Measurements from ENCODE around the gene PTP4A1. TPM values are rescaled to one million over a fixed set of nuclear protein-coding genes. Genes with fewer than 3 reads are reported as not detected.

The PTP4A1 gene
- total RNA-seq, 4 donors from 2014 or later: 19.0 to 35.3 (median 25.8) TPM

DNA sequence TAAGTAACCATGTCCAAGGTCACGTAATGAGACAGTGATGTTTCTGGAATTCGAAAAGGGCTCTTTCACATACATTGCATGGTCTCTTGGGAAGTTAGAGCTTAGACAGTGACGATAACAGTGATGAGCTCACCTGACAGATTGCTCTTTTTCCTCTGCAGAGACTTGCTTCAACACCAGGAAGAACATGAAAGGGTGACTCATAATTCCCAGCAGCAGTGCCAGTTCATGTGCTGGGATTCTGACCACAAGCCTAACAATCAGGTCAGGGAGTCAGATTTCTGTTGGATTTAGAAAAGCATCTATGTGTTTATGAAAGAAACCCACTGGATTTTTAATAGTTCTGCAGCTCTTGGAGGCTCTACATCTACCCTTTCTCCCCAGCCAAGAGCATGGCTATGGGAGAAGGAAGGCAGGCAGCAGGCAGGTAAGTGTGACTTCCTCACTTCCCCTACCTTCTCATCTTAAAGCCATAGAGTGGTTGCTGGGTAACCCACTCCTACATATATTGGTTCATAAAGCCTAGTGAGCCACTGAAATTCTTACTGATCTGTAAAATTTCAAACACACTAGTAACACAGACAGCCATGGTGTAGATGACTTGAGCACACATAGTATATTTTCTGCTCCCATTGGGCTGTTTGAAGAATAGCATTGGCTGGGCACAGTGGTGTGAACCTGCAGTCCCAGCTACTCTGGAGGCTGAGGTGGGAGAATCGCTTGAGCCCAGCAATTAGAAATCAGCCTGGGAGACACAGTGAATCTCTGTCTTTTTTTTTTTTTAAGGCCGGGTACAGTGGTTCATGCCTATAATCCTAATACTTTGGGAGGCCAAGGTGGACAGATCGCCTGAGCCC lies 44.4 kb upstream of the PTP4A1 start:
- no peak overlapping the region for H3K4me3 ChIP-seq
- peak; percentile 63 to 88 for DNase-seq
- peaks cover 0 to 3% of the 10 kb centered on the region in 2 donors for H3K4me1 ChIP-seq
- H3K36me3 ChIP-seq: no peaks in the 10 kb centered on the region
- TF ChIP-seq, protein P1, sequence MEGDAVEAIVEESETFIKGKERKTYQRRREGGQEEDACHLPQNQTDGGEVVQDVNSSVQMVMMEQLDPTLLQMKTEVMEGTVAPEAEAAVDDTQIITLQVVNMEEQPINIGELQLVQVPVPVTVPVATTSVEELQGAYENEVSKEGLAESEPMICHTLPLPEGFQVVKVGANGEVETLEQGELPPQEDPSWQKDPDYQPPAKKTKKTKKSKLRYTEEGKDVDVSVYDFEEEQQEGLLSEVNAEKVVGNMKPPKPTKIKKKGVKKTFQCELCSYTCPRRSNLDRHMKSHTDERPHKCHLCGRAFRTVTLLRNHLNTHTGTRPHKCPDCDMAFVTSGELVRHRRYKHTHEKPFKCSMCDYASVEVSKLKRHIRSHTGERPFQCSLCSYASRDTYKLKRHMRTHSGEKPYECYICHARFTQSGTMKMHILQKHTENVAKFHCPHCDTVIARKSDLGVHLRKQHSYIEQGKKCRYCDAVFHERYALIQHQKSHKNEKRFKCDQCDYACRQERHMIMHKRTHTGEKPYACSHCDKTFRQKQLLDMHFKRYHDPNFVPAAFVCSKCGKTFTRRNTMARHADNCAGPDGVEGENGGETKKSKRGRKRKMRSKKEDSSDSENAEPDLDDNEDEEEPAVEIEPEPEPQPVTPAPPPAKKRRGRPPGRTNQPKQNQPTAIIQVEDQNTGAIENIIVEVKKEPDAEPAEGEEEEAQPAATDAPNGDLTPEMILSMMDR (IDR thresholded peaks at IDR 0.05): no peak
- TF ChIP-seq POLR2A (IDR thresholded peaks at IDR 0.05): no peak
- no peaks in the 10 kb centered on the region for H3K9me3 ChIP-seq
- intact Hi-C loops (cut with DNase I; ENCODE audit: low total_unique reads): no loop called here
- peak overlapping the region in 1 of 2 donors; percentile 69 for H3K27ac ChIP-seq
- H3K27me3 ChIP-seq: no peaks in the 10 kb centered on the region

DNA sequence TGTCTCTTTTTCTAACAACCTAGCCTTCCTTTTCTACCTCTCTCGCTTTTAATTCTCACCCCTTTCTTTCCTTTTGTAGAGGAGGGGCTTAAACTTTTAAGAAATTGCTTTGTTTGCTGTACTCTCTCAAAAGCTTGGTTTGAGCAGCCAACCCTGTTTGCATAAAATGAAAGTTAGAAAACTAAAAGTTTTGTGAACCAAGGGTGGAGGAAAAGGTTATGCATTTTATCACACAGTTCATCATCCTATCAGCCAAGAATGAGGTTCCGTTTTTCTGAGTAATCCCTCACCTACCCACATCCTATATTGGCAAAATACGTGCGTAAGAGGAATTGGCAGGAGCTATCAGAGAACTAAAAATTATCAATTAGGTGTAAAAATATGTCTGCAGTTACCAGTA lies 42.8 kb upstream of the PTP4A1 start:
- no peak for DNase-seq
- no peaks in the 10 kb centered on the region for H3K9me3 ChIP-seq
- H3K27me3 ChIP-seq: no peaks in the 10 kb centered on the region
- intact Hi-C loops (cut with DNase I; ENCODE audit: low total_unique reads): no loop called here
- peaks cover 0 to 3% of the 10 kb centered on the region in 2 donors for H3K4me1 ChIP-seq
- no peaks in the 10 kb centered on the region for H3K36me3 ChIP-seq
- H3K27ac ChIP-seq: no peak overlapping the region
- no peak for TF ChIP-seq POLR2A (IDR thresholded peaks at IDR 0.05)
- TF ChIP-seq, protein P1 (IDR thresholded peaks at IDR 0.05): no peak
- no peak overlapping the region for H3K4me3 ChIP-seq

DNA sequence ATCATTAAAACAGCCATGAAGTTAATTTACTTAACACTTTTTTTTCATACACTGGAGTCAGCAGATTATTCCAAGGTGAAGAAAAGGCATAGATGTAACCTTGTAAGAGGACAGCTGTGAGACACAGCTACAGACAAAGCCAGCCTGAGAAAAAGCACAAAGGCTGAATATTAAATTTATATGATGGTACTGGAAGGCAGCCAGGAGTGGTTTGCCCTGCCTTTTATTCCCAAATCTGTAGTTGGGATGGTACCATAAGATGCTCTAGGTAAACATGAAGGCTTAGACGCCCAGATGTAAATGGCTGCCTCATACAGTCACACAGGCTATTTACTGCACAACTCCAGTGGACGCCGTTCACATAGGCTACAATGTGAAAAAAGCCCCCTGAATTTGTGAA lies 42.1 kb upstream of the PTP4A1 start:
- no peaks in the 10 kb centered on the region for H3K36me3 ChIP-seq
- intact Hi-C loops (cut with DNase I; ENCODE audit: low total_unique reads): no loop called here
- TF ChIP-seq POLR2A (IDR thresholded peaks at IDR 0.05): no peak
- TF ChIP-seq, protein P1 (IDR thresholded peaks at IDR 0.05): no peak
- H3K27ac ChIP-seq: no peak overlapping the region
- peaks cover 0 to 3% of the 10 kb centered on the region in 2 donors for H3K4me1 ChIP-seq
- H3K27me3 ChIP-seq: no peaks in the 10 kb centered on the region
- H3K4me3 ChIP-seq: no peak overlapping the region
- no peaks in the 10 kb centered on the region for H3K9me3 ChIP-seq
- DNase-seq: no peak

DNA sequence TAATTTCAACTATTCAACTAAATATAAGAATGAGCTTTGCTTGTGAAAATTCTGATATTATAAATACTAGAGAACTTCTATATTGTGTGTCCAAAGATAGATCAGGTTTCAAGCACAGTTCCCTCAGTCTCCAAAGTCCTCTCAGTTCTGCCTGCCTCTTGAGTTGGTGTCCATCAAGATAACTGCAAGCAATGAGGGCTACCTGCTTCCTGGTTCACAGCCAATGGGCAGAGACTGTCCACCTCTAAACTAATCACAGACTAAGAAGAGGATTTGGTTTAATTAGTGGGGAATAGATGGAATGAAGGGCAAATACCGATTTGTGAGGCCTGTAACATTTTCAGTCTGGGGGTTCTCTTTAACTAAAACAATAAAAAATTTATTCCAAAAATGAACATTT lies 41.3 kb upstream of the PTP4A1 start:
- TF ChIP-seq, protein P1 (IDR thresholded peaks at IDR 0.05): no peak
- no peak for TF ChIP-seq POLR2A (IDR thresholded peaks at IDR 0.05)
- no peaks in the 10 kb centered on the region for H3K9me3 ChIP-seq
- no peaks in the 10 kb centered on the region for H3K27me3 ChIP-seq
- H3K36me3 ChIP-seq: no peaks in the 10 kb centered on the region
- peaks cover 0 to 3% of the 10 kb centered on the region in 2 donors for H3K4me1 ChIP-seq
- DNase-seq: no peak
- H3K27ac ChIP-seq: no peak overlapping the region
- no peak overlapping the region for H3K4me3 ChIP-seq
- intact Hi-C loops (cut with DNase I; ENCODE audit: low total_unique reads): no loop called here

DNA sequence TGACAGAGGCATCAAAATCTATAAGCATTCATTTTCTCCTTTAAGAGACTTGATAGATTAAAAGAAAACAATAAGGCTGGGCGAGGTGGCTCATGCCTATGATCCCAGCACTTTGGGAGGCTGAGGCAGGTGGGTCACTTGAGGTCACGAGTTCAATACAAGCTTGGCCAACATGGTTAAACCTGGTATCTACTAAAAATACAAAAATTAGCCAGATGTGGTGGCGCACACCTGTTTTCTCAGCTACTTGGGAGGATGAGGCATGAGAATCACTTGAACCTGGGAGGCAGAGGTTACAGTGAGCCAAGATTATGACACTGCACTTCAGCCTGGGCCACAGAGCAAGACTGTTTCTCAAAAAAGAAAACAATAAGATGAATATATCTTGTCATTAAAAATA lies 39.3 kb upstream of the PTP4A1 start:
- no peaks in the 10 kb centered on the region for H3K9me3 ChIP-seq
- no peak for DNase-seq
- TF ChIP-seq, protein P1 (IDR thresholded peaks at IDR 0.05): no peak
- no peak for TF ChIP-seq POLR2A (IDR thresholded peaks at IDR 0.05)
- no peaks in the 10 kb centered on the region for H3K36me3 ChIP-seq
- H3K4me3 ChIP-seq: no peak overlapping the region
- H3K27ac ChIP-seq: no peak overlapping the region
- H3K27me3 ChIP-seq: no peaks in the 10 kb centered on the region
- intact Hi-C loops (cut with DNase I; ENCODE audit: low total_unique reads): no loop called here
- peaks cover 0 to 2% of the 10 kb centered on the region in 2 donors for H3K4me1 ChIP-seq

Data from uterus (tissue), 4 donors.